Thyroid gland (tissue), 4 donors: ENCODE results near the gene CDHR2.

Experiments used
- POLR2A ChIP-seq, 2 donors: fragments of 450-650 bp; IDR thresholded peaks; one replicate each; pipeline ENCODE4 v1.6.1; 2017; ENCODE audit warnings: antibody characterized with exemption in 2 of 2, mild to moderate bottlenecking in 2 of 2, moderate library complexity in 1 of 2
- TF ChIP-seq, protein P1 (sequence below), 6 experiments: fragments of 200-600 bp in 3 of 6; fragments of 450-650 bp in 3 of 6; sonication (generic) in 3 of 6; IDR thresholded peaks; one replicate each; pipeline ENCODE4 v1.5.1; 2016 to 2019; ENCODE audit warnings: antibody characterized with exemption in 6 of 6, mild to moderate bottlenecking in 2 of 6, inconsistent platforms in 1 of 6, moderate library complexity in 1 of 6

GRCh38 chr5:176631383-176632200, 82.5 kb downstream of the CDHR2 start:
- TF ChIP-seq, protein P1, sequence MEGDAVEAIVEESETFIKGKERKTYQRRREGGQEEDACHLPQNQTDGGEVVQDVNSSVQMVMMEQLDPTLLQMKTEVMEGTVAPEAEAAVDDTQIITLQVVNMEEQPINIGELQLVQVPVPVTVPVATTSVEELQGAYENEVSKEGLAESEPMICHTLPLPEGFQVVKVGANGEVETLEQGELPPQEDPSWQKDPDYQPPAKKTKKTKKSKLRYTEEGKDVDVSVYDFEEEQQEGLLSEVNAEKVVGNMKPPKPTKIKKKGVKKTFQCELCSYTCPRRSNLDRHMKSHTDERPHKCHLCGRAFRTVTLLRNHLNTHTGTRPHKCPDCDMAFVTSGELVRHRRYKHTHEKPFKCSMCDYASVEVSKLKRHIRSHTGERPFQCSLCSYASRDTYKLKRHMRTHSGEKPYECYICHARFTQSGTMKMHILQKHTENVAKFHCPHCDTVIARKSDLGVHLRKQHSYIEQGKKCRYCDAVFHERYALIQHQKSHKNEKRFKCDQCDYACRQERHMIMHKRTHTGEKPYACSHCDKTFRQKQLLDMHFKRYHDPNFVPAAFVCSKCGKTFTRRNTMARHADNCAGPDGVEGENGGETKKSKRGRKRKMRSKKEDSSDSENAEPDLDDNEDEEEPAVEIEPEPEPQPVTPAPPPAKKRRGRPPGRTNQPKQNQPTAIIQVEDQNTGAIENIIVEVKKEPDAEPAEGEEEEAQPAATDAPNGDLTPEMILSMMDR (IDR thresholded peaks at IDR 0.05): no peak
- no peak for TF ChIP-seq POLR2A (IDR thresholded peaks at IDR 0.05)
